Loucy (cell line): Measurements from ENCODE around the gene PPP1R1C.

Source experiments
- CTCF ChIP-seq: fragments of 200-600 bp; sonication (generic); conservative IDR thresholded peaks from 2 replicates; pipeline ENCODE4 v1.5.1; 2014; ENCODE audit warnings: mild to moderate bottlenecking, antibody characterized with exemption, low read length
- EZH2phosphoT487 ChIP-seq: fragments of 200-600 bp; IDR thresholded peaks from 2 replicates; pipeline ENCODE4 v1.6.1; 2018; ENCODE audit warnings: antibody characterized with exemption, mild to moderate bottlenecking, moderate library complexity, borderline replicate concordance

DNA sequence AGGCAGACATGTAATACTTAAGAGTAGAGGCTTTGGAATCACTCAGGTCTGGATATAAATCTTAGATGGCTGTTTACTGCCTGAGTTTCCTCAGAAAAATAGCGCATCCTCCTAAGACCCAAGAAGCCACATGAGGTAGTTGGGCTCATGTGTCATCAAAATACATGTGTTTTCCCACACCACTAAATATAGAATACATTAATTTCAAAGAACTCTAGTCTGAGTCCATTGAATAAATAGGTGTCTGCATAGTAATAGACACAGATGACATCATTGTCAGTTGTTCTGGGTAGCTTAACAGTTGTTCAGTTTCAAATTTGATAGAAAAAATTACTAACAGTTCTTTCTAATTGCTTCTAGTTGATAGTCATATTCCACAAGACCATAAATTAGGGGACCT, 9.6 kb downstream of the PPP1R1C start:
- no peak for TF ChIP-seq CTCF
- TF ChIP-seq EZH2phosphoT487 = no peak
